Liver (tissue), 3 donors: ENCODE results near the gene PIEZO1.

Source experiments
- JUND ChIP-seq, 2 donors: IDR thresholded peaks; 2 replicates each; pipeline ENCODE4 v1.6.1; 2016; ENCODE audit warnings: antibody characterized with exemption in 2 of 2
- SP1 ChIP-seq: IDR thresholded peaks from 2 replicates; pipeline ENCODE4 v1.6.1; 2018; ENCODE audit warnings: antibody characterized with exemption, mild to moderate bottlenecking
- TAF1 ChIP-seq: conservative IDR thresholded peaks from 2 replicates; pipeline ENCODE4 v1.6.1; 2016; ENCODE audit warnings: antibody characterized with exemption, mild to moderate bottlenecking
- YY1 ChIP-seq: IDR thresholded peaks from 2 replicates; pipeline ENCODE4 v1.6.1; 2016; ENCODE audit warnings: antibody characterized with exemption, mild to moderate bottlenecking
- ZBTB33 ChIP-seq: IDR thresholded peaks from 2 replicates; pipeline ENCODE4 v1.6.1; 2016; ENCODE audit warnings: antibody characterized with exemption
- TF ChIP-seq, protein P1 (sequence below): fragments of 150-350 bp; IDR thresholded peaks from 2 replicates; pipeline ENCODE4 v1.5.1; 2017; ENCODE audit warnings: improper control_type of control experiment, low read depth, low read length; ENCODE audit not compliant: missing input control
- donor health status: healthy.
- donor health status: healthy.

DNA sequence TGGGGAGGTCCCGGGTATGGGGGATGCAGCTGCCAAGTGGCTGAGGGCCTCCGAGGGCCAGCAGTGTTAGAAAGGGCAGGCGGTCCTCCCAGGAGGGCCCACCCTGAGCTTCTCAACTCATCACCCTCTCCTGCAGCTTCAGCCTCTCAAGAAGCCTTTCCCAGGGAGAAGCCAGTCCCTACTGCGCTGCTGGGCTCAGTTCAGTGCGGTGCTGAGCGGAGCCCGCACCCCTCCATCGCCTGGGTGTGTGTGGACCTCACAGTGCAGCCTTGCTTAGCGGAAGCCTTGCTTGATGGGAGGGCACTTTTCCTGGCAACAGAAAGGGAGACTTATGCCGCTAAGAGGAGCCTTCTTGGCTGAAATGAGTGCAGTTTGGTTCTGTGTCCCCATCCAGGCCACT is 30.2 kb upstream of the PIEZO1 start:
- TF ChIP-seq SP1, result no peak
- TF ChIP-seq TAF1, result no peak
- TF ChIP-seq, protein P1, sequence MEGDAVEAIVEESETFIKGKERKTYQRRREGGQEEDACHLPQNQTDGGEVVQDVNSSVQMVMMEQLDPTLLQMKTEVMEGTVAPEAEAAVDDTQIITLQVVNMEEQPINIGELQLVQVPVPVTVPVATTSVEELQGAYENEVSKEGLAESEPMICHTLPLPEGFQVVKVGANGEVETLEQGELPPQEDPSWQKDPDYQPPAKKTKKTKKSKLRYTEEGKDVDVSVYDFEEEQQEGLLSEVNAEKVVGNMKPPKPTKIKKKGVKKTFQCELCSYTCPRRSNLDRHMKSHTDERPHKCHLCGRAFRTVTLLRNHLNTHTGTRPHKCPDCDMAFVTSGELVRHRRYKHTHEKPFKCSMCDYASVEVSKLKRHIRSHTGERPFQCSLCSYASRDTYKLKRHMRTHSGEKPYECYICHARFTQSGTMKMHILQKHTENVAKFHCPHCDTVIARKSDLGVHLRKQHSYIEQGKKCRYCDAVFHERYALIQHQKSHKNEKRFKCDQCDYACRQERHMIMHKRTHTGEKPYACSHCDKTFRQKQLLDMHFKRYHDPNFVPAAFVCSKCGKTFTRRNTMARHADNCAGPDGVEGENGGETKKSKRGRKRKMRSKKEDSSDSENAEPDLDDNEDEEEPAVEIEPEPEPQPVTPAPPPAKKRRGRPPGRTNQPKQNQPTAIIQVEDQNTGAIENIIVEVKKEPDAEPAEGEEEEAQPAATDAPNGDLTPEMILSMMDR, result no peak
- no peak for TF ChIP-seq JUND (IDR thresholded peaks at IDR 0.05)
- TF ChIP-seq ZBTB33, result no peak
- no peak for TF ChIP-seq YY1
